Activated naive CD8-positive, alpha-beta T cell treated with anti-CD3 and anti-CD28 coated beads for 36 hours (primary cell): ENCODE measurements around the gene PIEZO1. TPM values are rescaled to one million over a fixed set of nuclear protein-coding genes. Genes with fewer than 3 reads are reported as not detected.

Experiments used
- DNase-seq: peaks from one replicate; pipeline ENCODE4 v3.0.0; 2021
- H3K27ac Mint-ChIP-seq: one replicate; pipeline ENCODE4 v1.8.0; 2022; ENCODE audit warnings: mild to moderate bottlenecking, moderate library complexity, mixed read lengths
- H3K27me3 Mint-ChIP-seq: one replicate; pipeline ENCODE4 v1.8.0; 2022; ENCODE audit warnings: mild to moderate bottlenecking, mixed read lengths
- H3K36me3 Mint-ChIP-seq: one replicate; pipeline ENCODE4 v1.8.0; 2021; ENCODE audit warnings: mild to moderate bottlenecking, mixed read lengths
- H3K4me1 Mint-ChIP-seq: one replicate; pipeline ENCODE4 v1.8.0; 2021; ENCODE audit warnings: mixed read lengths
- H3K4me3 Mint-ChIP-seq: one replicate; pipeline ENCODE4 v1.8.0; 2022; ENCODE audit warnings: mild to moderate bottlenecking, moderate library complexity, mixed read lengths
- H3K9me3 Mint-ChIP-seq: one replicate; pipeline ENCODE4 v1.8.0; 2022; ENCODE audit warnings: mixed read lengths
- total RNA-seq, 2 experiments: library from RNA; stranded (reverse); gene quantifications; one replicate each; pipeline ENCODE4 v1.2.3, GENCODE V29; 2021

Gene PIEZO1
- total RNA-seq, 2 experiments from 2014 or later, result 86.7 to 87.0 TPM

- DNase-seq, result no peak
- Mint-ChIP-seq H3K9me3 (no peaks in the 10 kb centered on the region), H3K4me3 (no peak overlapping the region), H3K27ac (no peak overlapping the region), H3K4me1 (no peaks in the 10 kb centered on the region), H3K27me3 (no peaks in the 10 kb centered on the region), H3K36me3 (peaks cover 4% of the 10 kb centered on the region)
Measured at GRCh38 chr16:88760424-88761142, 24.4 kb downstream of the PIEZO1 start.

GRCh38 chr16:88759976-88760350, 25.1 kb downstream of the PIEZO1 start:
- Mint-ChIP-seq H3K27me3 (no peaks in the 10 kb centered on the region), H3K27ac (no peak overlapping the region), H3K4me3 (no peak overlapping the region), H3K4me1 (no peaks in the 10 kb centered on the region), H3K9me3 (no peaks in the 10 kb centered on the region), H3K36me3 (peaks cover 4% of the 10 kb centered on the region)
- no peak for DNase-seq

GRCh38 chr16:88759245-88759975, 25.6 kb downstream of the PIEZO1 start:
- H3K4me3 Mint-ChIP-seq, result no peak overlapping the region
- H3K27me3 Mint-ChIP-seq, result no peaks in the 10 kb centered on the region
- peaks cover 4% of the 10 kb centered on the region for H3K36me3 Mint-ChIP-seq

DNA sequence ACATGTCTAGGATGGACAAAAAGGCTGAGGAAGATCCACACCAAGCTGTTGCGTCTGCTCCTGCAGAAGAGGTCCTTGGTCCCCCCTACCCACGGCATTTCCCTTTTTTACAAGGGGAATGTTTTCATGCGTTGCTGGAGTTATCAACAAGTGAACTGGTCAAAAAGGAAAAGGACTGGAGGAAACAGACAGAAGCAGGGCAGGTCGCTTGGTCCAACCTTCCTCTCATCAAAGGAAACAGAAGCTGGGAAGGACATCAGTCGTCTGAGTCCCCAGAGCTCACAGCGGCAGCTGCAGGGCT, 26.1 kb downstream of the PIEZO1 start:
- Mint-ChIP-seq H3K4me3 (no peak overlapping the region), H3K36me3 (peaks cover 4% of the 10 kb centered on the region), H3K27ac (no peak overlapping the region), H3K27me3 (no peaks in the 10 kb centered on the region), H3K9me3 (no peaks in the 10 kb centered on the region), H3K4me1 (no peaks in the 10 kb centered on the region)
- DNase-seq, result no peak

More at GRCh38 chr16:88759245-88759975, 25.6 kb downstream of the PIEZO1 start:
- no peak for DNase-seq
- Mint-ChIP-seq H3K4me1 (no peaks in the 10 kb centered on the region), H3K9me3 (no peaks in the 10 kb centered on the region), H3K27ac (no peak overlapping the region)

- Mint-ChIP-seq H3K9me3 (no peaks in the 10 kb centered on the region), H3K36me3 (peaks cover 4% of the 10 kb centered on the region), H3K4me1 (no peaks in the 10 kb centered on the region), H3K27ac (no peak overlapping the region), H3K27me3 (no peaks in the 10 kb centered on the region), H3K4me3 (no peak overlapping the region)
- DNase-seq, result no peak
Measured at GRCh38 chr16:88758227-88758943, 26.6 kb downstream of the PIEZO1 start.

DNA sequence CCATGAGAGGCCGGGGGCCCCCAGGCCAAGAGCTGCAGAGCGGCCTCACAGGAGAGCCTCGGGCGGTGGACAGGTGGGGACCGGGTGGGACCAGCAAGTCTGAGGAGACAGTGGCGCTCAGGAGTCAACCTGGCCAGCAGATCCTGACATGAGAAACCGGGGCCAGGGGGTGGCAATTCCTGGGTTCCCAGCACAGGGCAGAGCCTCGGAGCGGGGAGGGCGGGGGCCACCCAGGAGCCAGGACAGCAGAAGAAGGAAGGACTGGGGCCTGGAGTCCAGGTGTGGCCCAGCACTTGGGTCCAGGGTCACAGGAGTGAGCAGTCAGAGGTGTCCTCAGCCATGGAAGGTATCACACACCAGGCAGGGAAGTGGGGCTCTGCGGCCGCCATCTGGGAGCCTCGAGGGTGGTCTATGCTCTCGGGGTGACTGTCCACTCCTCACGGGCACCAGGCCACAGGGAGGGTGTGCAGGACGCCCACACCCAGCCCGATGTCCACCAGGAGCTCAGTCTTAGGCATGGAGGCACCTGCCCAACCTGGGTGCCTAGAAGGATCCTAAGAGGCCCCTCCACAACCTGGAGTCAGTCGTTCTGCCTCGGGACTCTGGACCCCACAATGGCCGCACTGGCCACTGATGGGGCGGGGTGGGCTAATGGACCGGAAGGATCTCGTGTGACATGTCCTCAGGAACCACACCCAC, 29.1 kb downstream of the PIEZO1 start:
- Mint-ChIP-seq H3K36me3 (peaks cover 4% of the 10 kb centered on the region), H3K9me3 (no peaks in the 10 kb centered on the region), H3K4me3 (no peak overlapping the region), H3K4me1 (no peaks in the 10 kb centered on the region), H3K27me3 (no peaks in the 10 kb centered on the region), H3K27ac (no peak overlapping the region)
- DNase-seq, result no peak

- Mint-ChIP-seq H3K27ac (no peak overlapping the region), H3K4me3 (no peak overlapping the region), H3K9me3 (no peaks in the 10 kb centered on the region), H3K27me3 (no peaks in the 10 kb centered on the region), H3K4me1 (no peaks in the 10 kb centered on the region), H3K36me3 (peaks cover 4% of the 10 kb centered on the region)
- no peak for DNase-seq
Measured at GRCh38 chr16:88754912-88755744, 29.9 kb downstream of the PIEZO1 start.

DNA sequence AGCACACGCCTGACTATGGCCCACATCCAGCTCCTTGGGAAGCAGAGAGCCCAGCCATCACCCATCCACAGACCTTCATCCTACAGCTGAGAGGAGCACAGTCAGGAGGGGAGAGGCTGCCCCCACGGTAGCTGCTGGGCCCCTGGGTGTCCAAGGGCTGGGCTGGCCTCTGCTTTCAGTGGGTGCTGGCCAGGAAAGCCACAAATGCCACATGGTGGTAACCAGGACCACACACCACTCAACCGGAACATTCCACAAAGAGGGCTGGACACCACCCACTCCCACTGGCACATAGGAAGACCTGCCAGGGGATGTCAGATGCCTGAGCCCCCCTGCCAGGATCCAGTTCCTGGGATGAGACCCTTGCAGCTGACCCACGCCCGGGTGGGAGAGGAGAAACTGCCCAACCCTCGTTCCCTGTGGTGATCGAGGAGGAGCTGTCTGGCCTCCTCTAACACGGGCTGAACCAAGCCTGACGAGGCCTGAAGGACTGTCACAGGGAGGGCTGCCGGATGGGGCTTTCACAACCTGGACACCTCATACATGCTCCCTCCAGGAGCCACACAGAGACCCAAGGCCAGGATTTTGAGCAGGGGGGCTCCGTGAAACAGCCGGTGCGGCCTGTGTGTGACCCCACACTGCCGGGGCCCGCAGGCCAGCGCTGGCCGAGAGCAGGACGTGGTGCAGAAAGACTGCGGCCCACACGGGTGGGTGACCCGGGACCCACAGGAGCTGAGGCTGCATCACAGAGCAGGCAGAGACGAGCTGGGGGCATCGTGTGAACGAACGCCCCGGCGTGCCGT, 30.7 kb downstream of the PIEZO1 start:
- no peak for DNase-seq
- Mint-ChIP-seq H3K9me3 (no peaks in the 10 kb centered on the region), H3K27ac (no peak overlapping the region), H3K27me3 (no peaks in the 10 kb centered on the region), H3K4me1 (no peaks in the 10 kb centered on the region), H3K4me3 (no peak overlapping the region), H3K36me3 (peaks cover 4% of the 10 kb centered on the region)

GRCh38 chr16:88753602-88754001, 31.4 kb downstream of the PIEZO1 start:
- H3K4me3 Mint-ChIP-seq, result no peak overlapping the region
- H3K4me1 Mint-ChIP-seq, result no peaks in the 10 kb centered on the region
- peaks cover 1% of the 10 kb centered on the region for H3K36me3 Mint-ChIP-seq
- DNase-seq, result no peak
- H3K27me3 Mint-ChIP-seq, result no peaks in the 10 kb centered on the region
- H3K27ac Mint-ChIP-seq, result no peak overlapping the region
- H3K9me3 Mint-ChIP-seq, result no peaks in the 10 kb centered on the region

GRCh38 chr16:88753191-88753590, 31.8 kb downstream of the PIEZO1 start:
- DNase-seq, result no peak
- Mint-ChIP-seq H3K27ac (no peak overlapping the region), H3K27me3 (no peaks in the 10 kb centered on the region), H3K36me3 (no peaks in the 10 kb centered on the region), H3K9me3 (no peaks in the 10 kb centered on the region), H3K4me3 (no peak overlapping the region), H3K4me1 (no peaks in the 10 kb centered on the region)

DNA sequence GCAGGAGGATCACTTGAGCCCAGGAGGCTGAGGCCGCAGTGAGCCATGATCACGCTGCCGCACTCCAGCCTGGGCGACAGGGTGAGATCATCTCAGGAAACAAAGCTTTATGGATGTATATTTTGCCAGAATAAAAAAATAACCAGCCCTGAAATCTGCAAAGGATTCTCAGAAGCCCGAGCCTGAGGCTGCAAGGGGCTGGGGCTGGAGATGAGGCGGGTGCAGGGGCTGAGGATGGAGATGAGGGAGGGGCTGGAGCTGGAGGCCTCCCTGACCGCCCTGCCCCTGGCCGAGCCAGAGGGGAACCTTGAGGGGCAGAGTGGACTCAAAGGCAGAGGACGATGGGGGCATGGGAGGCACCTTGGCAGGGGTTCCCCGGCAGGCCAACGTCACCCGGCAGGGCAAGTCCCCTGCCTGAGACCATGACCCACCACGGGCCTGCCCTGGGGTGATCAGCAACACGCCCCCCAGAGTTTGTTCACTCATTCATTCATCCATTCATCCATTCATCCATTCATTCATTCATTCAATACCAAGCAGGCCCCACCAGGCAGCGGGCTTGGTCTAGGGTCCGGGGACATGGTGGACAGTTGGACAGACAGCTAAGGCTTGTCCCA, 32.5 kb downstream of the PIEZO1 start:
- Mint-ChIP-seq H3K9me3 (no peaks in the 10 kb centered on the region), H3K36me3 (no peaks in the 10 kb centered on the region), H3K27ac (no peak overlapping the region), H3K4me3 (no peak overlapping the region), H3K27me3 (no peaks in the 10 kb centered on the region), H3K4me1 (no peaks in the 10 kb centered on the region)
- DNase-seq, result no peak

DNA sequence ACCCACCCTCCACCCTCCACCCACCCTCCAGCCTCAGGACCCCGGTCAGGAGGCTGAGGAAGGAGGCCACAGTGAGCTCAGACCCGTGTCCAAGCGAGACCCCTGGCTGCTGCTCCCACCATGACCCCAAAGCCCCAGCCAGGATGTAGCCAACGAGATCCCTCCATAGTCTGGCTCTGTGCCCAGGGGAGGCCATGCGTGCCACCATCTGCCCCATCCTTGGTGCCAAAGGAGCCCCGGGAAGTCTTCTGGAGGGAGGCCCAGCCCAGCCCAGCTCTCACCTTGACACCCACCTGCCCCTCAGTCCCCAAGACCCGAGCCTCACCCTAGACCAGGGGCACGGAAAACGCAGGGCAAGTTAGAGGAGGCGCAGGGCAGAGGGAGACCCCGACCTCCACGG, 34.2 kb downstream of the PIEZO1 start:
- H3K27ac Mint-ChIP-seq, result no peak overlapping the region
- H3K4me1 Mint-ChIP-seq, result peaks cover 3% of the 10 kb centered on the region
- no peaks in the 10 kb centered on the region for H3K9me3 Mint-ChIP-seq
- H3K27me3 Mint-ChIP-seq, result no peaks in the 10 kb centered on the region
- no peak overlapping the region for H3K4me3 Mint-ChIP-seq
- DNase-seq, result no peak
- H3K36me3 Mint-ChIP-seq, result no peaks in the 10 kb centered on the region

- Mint-ChIP-seq H3K27me3 (no peaks in the 10 kb centered on the region), H3K27ac (no peak overlapping the region), H3K9me3 (no peaks in the 10 kb centered on the region), H3K4me3 (no peak overlapping the region), H3K4me1 (peaks cover 9% of the 10 kb centered on the region), H3K36me3 (no peaks in the 10 kb centered on the region)
- no peak for DNase-seq
Measured at GRCh38 chr16:88749358-88749757, 35.7 kb downstream of the PIEZO1 start.
